ENCODE measurements around the gene ARHGEF10L.
"Not testable (repeated sequence)": the region's sequence is repeated elsewhere in the genome, so short reads cannot be mapped to it uniquely, and the experiment has no call there.

The ARHGEF10L gene

DNA sequence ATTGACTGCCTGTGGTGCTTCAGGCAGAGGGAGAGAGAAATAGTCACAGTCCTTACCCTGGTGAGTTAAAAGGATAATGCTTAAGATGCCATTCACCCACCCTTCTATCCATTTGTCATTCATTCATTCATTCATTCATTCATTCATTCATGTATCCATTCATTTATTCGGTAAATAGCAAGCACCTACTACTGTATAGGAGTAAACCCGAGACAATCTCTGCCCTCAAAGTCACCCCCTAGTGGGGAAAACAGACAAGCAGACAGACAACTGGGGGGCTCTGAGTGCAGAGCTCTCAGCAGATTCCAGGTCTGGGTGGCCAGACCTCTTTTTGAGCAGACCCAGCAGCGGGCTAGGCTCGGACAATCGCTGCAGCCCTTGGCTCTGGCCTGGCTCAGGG lies 201.6 kb downstream of the ARHGEF10L start:
- DNase-seq (ENCODE audit: low spot score) = no peak

DNA sequence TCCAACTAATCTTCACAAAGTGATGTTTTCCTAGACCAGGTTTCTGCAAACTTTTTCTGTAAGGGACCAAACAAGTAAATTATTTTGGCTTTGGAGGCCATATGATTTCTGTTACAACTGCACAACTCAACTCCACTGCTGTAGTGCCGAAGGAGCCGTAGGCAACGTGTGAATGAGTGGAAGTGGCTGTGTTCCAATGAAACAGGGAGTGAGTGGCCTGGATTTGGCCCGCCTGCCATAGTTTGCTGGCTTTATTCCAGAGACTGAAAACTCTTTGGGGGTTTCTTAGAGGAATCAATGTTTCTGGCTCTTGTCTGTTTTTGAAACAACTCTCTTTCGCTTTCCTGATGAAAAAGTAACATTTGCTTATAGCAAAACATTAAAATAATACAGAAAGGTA lies 203.1 kb downstream of the ARHGEF10L start:
- no peak for DNase-seq (ENCODE audit: low spot score)

- no peak for DNase-seq (ENCODE audit: low spot score)
Observed at GRCh38 chr1:17743008-17743647, 203.6 kb downstream of the ARHGEF10L start.

DNA sequence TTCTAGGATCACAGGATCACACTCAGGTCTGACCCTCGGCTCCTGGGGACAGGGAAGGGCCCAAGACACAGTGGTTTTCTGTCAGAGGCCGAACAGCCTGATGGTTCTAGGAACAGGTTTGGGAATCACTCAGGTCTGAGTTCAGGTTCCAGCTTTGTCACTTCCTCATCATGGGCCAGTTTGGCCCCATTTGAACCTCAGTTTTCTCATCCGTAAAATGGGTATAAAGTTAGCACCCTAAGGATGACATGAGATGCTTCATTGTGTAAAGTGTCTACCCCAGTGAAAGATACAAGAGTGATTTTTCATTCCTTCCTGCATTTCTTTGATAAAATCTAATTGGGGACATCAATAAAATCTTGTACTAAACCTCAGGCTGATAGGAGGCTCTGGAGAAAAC lies 204.4 kb downstream of the ARHGEF10L start:
- no peak for DNase-seq (ENCODE audit: low spot score)

- DNase-seq (ENCODE audit: low spot score) = no peak
Observed at GRCh38 chr1:17744666-17745478, 205.4 kb downstream of the ARHGEF10L start.

DNA sequence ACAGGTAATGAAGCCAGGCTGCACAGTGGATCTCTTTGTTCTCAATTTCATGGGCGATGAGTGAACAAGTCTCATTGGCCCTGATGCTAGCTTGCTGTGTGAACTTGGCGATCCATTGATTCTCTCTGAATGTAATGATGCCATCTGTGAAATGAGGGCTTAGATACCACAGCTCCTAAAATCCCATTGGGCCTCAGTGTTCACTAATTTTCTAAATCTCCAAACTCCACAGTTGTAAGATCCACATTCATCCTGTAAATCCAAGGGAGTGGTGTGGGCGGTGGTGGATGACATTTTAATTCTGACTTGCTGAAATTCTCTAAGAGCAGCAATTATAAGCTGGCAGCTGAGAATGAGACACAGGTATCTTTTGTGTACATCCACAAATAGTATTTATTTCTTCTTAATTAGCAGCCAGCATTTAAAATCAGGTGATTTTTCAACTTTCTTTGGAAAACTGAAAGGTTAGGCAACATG lies 206.0 kb downstream of the ARHGEF10L start:
- DNase-seq (ENCODE audit: low spot score) = no peak

GRCh38 chr1:17746281-17746680 lies 206.8 kb downstream of the ARHGEF10L start:
- not testable (repeated sequence) for DNase-seq (ENCODE audit: low spot score)

DNA sequence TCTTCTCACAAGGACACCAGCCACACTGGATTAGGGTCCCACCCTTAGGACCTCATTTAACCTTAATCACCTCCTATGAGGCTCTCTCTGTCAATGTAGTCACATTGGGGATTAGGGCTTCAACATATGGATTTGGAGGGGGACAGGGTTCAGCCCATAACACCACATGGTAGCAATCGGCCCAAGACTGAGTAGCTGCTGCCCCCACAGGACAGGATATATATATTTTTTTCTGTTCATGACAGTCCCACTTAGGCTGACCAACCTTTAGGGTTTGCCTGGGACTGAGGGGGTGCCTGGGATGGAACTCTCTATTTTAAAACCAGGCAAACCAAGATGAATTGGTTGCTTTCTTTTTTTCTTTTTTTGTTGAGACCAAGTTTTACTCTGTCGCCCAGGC lies 207.4 kb downstream of the ARHGEF10L start:
- DNase-seq (ENCODE audit: low spot score) = no peak

All from hematopoietic multipotent progenitor cell treated with erythropoietin and hydrocortisone succinate and interleukin-3 and kit ligand, for 15 days (in vitro differentiated cells).